AML-193 (cell line): Measurements from ENCODE around the gene TIPRL.
"Not testable (repeated sequence)": the region's sequence is repeated elsewhere in the genome, so short reads cannot be mapped to it uniquely, and the experiment has no call there.

Source experiments
- DNase-seq, 2 experiments: peaks; one replicate each; lab custom pipeline; 2025; lab: John Stamatoyannopoulos, UW

Gene TIPRL

GRCh38 chr1:168178638-168179437, at the start of gene TIPRL:
Gene TIPRL (plus strand): TSS chr1:168178962. CDS start chr1:168179078, 116 bp downstream.
- DNase-seq = peak; percentile 95 to 96

- DNase-seq = no peak
Measured at GRCh38 chr1:168129933-168130332, 48.8 kb upstream of the TIPRL start.

GRCh38 chr1:168134132-168134531, 44.6 kb upstream of the TIPRL start:
- no peak for DNase-seq

GRCh38 chr1:168134642-168135041, 44.1 kb upstream of the TIPRL start:
- DNase-seq = no peak

- DNase-seq = no peak
Measured at GRCh38 chr1:168135116-168135920, 43.4 kb upstream of the TIPRL start.

- no peak for DNase-seq
Measured at GRCh38 chr1:168135921-168136708, 42.6 kb upstream of the TIPRL start.

GRCh38 chr1:168136709-168137514, 41.9 kb upstream of the TIPRL start, which contains the start of gene GPR161:
Gene GPR161 (minus strand): TSS chr1:168136930. CDS start chr1:168104850, 32,080 bp downstream.
- DNase-seq = no peak

- no peak for DNase-seq
Measured at GRCh38 chr1:168137515-168137821, 41.3 kb upstream of the TIPRL start.

- DNase-seq = no peak
Measured at GRCh38 chr1:168138134-168138533, 40.6 kb upstream of the TIPRL start.

GRCh38 chr1:168139070-168139469, 39.7 kb upstream of the TIPRL start:
- no peak for DNase-seq

GRCh38 chr1:168141871-168142385, 36.8 kb upstream of the TIPRL start:
- no peak for DNase-seq

GRCh38 chr1:168145184-168146159, 33.3 kb upstream of the TIPRL start:
- DNase-seq = peak; percentile 82 to 88

GRCh38 chr1:168146160-168146539, 32.6 kb upstream of the TIPRL start:
- peak; percentile 41 to 65 for DNase-seq

- DNase-seq = no peak
Measured at GRCh38 chr1:168146626-168147025, 32.1 kb upstream of the TIPRL start.

- DNase-seq = peak; percentile 10 to 22
Measured at GRCh38 chr1:168148916-168149315, 29.8 kb upstream of the TIPRL start.

- no peak for DNase-seq
Measured at GRCh38 chr1:168150283-168150682, 28.5 kb upstream of the TIPRL start.

- no peak for DNase-seq
Measured at GRCh38 chr1:168151935-168152334, 26.8 kb upstream of the TIPRL start.

GRCh38 chr1:168154707-168155106, 24.1 kb upstream of the TIPRL start:
- not testable (repeated sequence) for DNase-seq

GRCh38 chr1:168155910-168156309, 22.9 kb upstream of the TIPRL start:
- no peak for DNase-seq

GRCh38 chr1:168157638-168158037, 21.1 kb upstream of the TIPRL start:
- no peak for DNase-seq
